T-cell (primary cell): Measurements from ENCODE around the gene RNASE7. TPM values are rescaled to one million over a fixed set of nuclear protein-coding genes. Genes with fewer than 3 reads are reported as not detected.

ENCODE experiments used
- ATAC-seq, 4 experiments: fragments of 200-7000 bp in 3 of 4; fragments of 150-1000 bp in 1 of 4; cut with Tn5 transposase; replicated peaks in 1 of 4; 1 replicate in 3 of 4; 2 replicates in 1 of 4; pipeline ENCODE4 v1.10.0; 2021; ENCODE audit warnings: moderate library complexity in 3 of 4, mild to moderate bottlenecking in 2 of 4, moderate number of reproducible peaks in 1 of 4
- CTCF ChIA-PET, 2 donors: fragments of 300-600 bp; sonication (Branson Sonifier 250); formaldehyde crosslinking; loops; one replicate each; lab custom pipeline; 2022; ENCODE audit warnings: antibody characterized with exemption in 2 of 2; lab: Charles Lee
- POLR2A ChIA-PET, 2 donors: fragments of 300-600 bp; sonication (Branson Sonifier 250); formaldehyde crosslinking; loops; one replicate each; lab custom pipeline; 2022; ENCODE audit warnings: antibody characterized with exemption in 2 of 2; lab: Charles Lee
- DNase-seq, 35 experiments: peaks; one replicate each; pipeline versions ENCODE4 v3.0.0 to v3.0.0-alpha.2; 2013 to 2023
- H3K27ac ChIP-seq: one replicate; pipeline ENCODE4 v1.5.1; 2013; ENCODE audit warnings: low read length
- H3K27me3 ChIP-seq, 2 experiments: replicated peaks in 1 of 2; 1 replicate in 1 of 2; 2 replicates in 1 of 2; pipeline versions ENCODE4 v1.6.1 to v1.7.0; 2013; ENCODE audit warnings: low read length in 1 of 2, mixed read lengths in 1 of 2; ENCODE audit not compliant: control insufficient read depth in 2 of 2, insufficient read depth in 2 of 2; ENCODE audit errors: extremely low read depth in 1 of 2
- H3K36me3 ChIP-seq, 2 donors: 1 replicate in 1 of 2; 2 replicates in 1 of 2; pipeline versions ENCODE4 v1.6.1 to v1.7.0; 2013; ENCODE audit warnings: low read length in 1 of 2; ENCODE audit not compliant: control insufficient read depth in 2 of 2, insufficient read depth in 1 of 2; ENCODE audit errors: extremely low read depth in 1 of 2
- H3K4me1 ChIP-seq, 2 experiments: 1 replicate in 1 of 2; 2 replicates in 1 of 2; pipeline versions ENCODE4 v1.6.1 to v1.7.0; 2013; ENCODE audit warnings: low read length in 2 of 2, mixed read lengths in 1 of 2; ENCODE audit not compliant: insufficient read depth in 2 of 2, control insufficient read depth in 1 of 2; ENCODE audit errors: extremely low read depth in 1 of 2
- H3K4me3 ChIP-seq, 2 donors: 1 replicate in 1 of 2; 2 replicates in 1 of 2; pipeline versions ENCODE4 v1.5.1 to v1.7.0; 2013; ENCODE audit warnings: mild to moderate bottlenecking in 2 of 2, low read length in 1 of 2, moderate library complexity in 1 of 2; ENCODE audit not compliant: control insufficient read depth in 1 of 2; ENCODE audit errors: extremely low read depth in 1 of 2
- H3K9me3 ChIP-seq: 2 replicates; pipeline ENCODE4 v1.7.0; 2013
- H3K27ac Mint-ChIP-seq, 2 donors: one replicate each; pipeline ENCODE4 v1.8.0; 2020 to 2021; ENCODE audit warnings: mild to moderate bottlenecking in 2 of 2, mixed read lengths in 2 of 2
- H3K27me3 Mint-ChIP-seq, 2 donors: one replicate each; pipeline ENCODE4 v1.8.0; 2021 to 2022; ENCODE audit warnings: mixed read lengths in 2 of 2
- H3K36me3 Mint-ChIP-seq: one replicate; pipeline ENCODE4 v1.8.0; 2021; ENCODE audit warnings: mixed read lengths
- H3K4me1 Mint-ChIP-seq, 3 donors: one replicate each; pipeline ENCODE4 v1.8.0; 2020 to 2022; ENCODE audit warnings: mixed read lengths in 3 of 3, mild to moderate bottlenecking in 1 of 3
- H3K4me3 Mint-ChIP-seq, 3 donors: one replicate each; pipeline ENCODE4 v1.8.0; 2020 to 2022; ENCODE audit warnings: mild to moderate bottlenecking in 3 of 3, mixed read lengths in 3 of 3, moderate library complexity in 3 of 3
- H3K9me3 Mint-ChIP-seq, 3 donors: one replicate each; pipeline ENCODE4 v1.8.0; 2020 to 2022; ENCODE audit warnings: mixed read lengths in 3 of 3
- WGBS: methylation state at CpG from one replicate; pipeline ENCODE4 v1.1.5; 2013; ENCODE audit warnings: missing lambda C conversion rate; ENCODE audit not compliant: insufficient coverage; 5-methylcytosine and 5-hydroxymethylcytosine counted together
- total RNA-seq, 35 experiments: library from RNA in 6 of 35; stranded (reverse) in 6 of 35; fragments of 120-200 nt in 1 of 35; gene quantifications; one replicate each; pipeline versions ENCODE4 v1.2.1 to v1.2.4 and lab custom pipeline; 2013 to 2026

The RNASE7 gene
- total RNA-seq, 5 donors from 2014 or later (not counting 1 experiment from before 2014, with no cell fraction given), result not detected

- ChIA-PET POLR2A (no interaction called here), CTCF (interaction anchor here (0.9 to 1.6 kb wide), 4 partner anchors 29 to 49 kb away, joined by 3 to 9 read pairs (median 4); no protein-coding TSS in a partner anchor)
- WGBS, result 76% methylated on average over 2 of the region's 3 CpGs
- Histone ChIP-seq H3K27me3 (peaks cover 4 to 31% of the 10 kb centered on the region in 2 experiments), H3K27ac (no peak overlapping the region), H3K36me3 (no peaks in the 10 kb centered on the region), H3K4me1 (peaks cover 0 to 3% of the 10 kb centered on the region in 2 experiments), H3K4me3 (no peak overlapping the region), H3K9me3 (no peaks in the 10 kb centered on the region)
- Mint-ChIP-seq H3K27me3 (peaks cover 55 to 56% of the 10 kb centered on the region in 2 donors), H3K36me3 (no peaks in the 10 kb centered on the region), H3K9me3 (no peaks in the 10 kb centered on the region), H3K4me1 (peaks cover 2 to 4% (median 4%) of the 10 kb centered on the region in 3 donors), H3K27ac (no peak overlapping the region), H3K4me3 (no peak overlapping the region)
- ATAC-seq (no peak), DNase-seq (no peak)
Observed at GRCh38 chr14:21063479-21063878, 21.3 kb downstream of the RNASE7 start.

GRCh38 chr14:21066882-21067502 lies 24.8 kb downstream of the RNASE7 start:
- Histone ChIP-seq H3K4me3 (no peak overlapping the region), H3K27ac (no peak overlapping the region), H3K4me1 (peaks cover 7 to 35% of the 10 kb centered on the region in 2 experiments), H3K27me3 (peaks cover 7 to 58% of the 10 kb centered on the region in 2 experiments), H3K36me3 (no peaks in the 10 kb centered on the region), H3K9me3 (no peaks in the 10 kb centered on the region)
- ATAC-seq, result peak in 1 of 4 experiments; percentile 41
- CTCF ChIA-PET, result interaction anchor here (0.6 to 4.4 kb wide), 12 partner anchors 22 to 175 kb away, joined by 3 to 67 read pairs (median 7); no protein-coding TSS in a partner anchor
- no peaks in the 10 kb centered on the region for H3K9me3 Mint-ChIP-seq
- H3K27ac Mint-ChIP-seq, result no peak overlapping the region
- peaks cover 29 to 35% (median 35%) of the 10 kb centered on the region in 3 donors for H3K4me1 Mint-ChIP-seq
- POLR2A ChIA-PET, result interaction anchor here in 1 of 2 donors (0.7 kb wide), 2 partner anchors 9 to 28 kb away, joined by 3 read pairs; partner anchors contain the start of gene RNASE8
- no peaks in the 10 kb centered on the region for H3K36me3 Mint-ChIP-seq
- DNase-seq, result peak in 2 of 35 experiments; percentile 5 to 60
- peaks cover 60 to 74% of the 10 kb centered on the region in 2 donors for H3K27me3 Mint-ChIP-seq
- H3K4me3 Mint-ChIP-seq, result no peak overlapping the region
- WGBS, result 83% methylated on average over 2 of the region's 7 CpGs

GRCh38 chr14:21068521-21069387 lies 26.6 kb downstream of the RNASE7 start:
- ChIA-PET CTCF (interaction anchor here (0.6 to 4.4 kb wide), 19 partner anchors 10 to 56 kb away, joined by 3 to 67 read pairs (median 8); partner anchors contain the start of genes TMEM253 (in 1 of the 2) and ZNF219 (in 1 of the 2)), POLR2A (interaction anchor here (0.7 to 1.0 kb wide), 3 partner anchors 19 to 35 kb away, joined by 3 to 4 read pairs (median 3); no protein-coding TSS in a partner anchor)
- no peaks in the 10 kb centered on the region for H3K9me3 ChIP-seq
- WGBS, result 5% methylated on average over 28 of the region's 45 CpGs
- no peak overlapping the region for H3K27ac ChIP-seq
- Mint-ChIP-seq H3K27me3 (peaks cover 62 to 76% of the 10 kb centered on the region in 2 donors), H3K27ac (peak overlapping the region in 1 of 2 donors; percentile 36), H3K4me1 (peaks cover 29 to 41% (median 38%) of the 10 kb centered on the region in 3 donors), H3K36me3 (no peaks in the 10 kb centered on the region), H3K4me3 (peak overlapping the region; percentile 71 to 84 (median 73)), H3K9me3 (no peaks in the 10 kb centered on the region)
- no peaks in the 10 kb centered on the region for H3K36me3 ChIP-seq
- peak in 22 of 35 experiments; percentile 27 to 80 (median 46) for DNase-seq
- H3K4me1 ChIP-seq, result peaks cover 7 to 35% of the 10 kb centered on the region in 2 experiments
- peak; percentile 49 to 63 (median 57) for ATAC-seq
- H3K4me3 ChIP-seq, result peak overlapping the region; percentile 41 to 50
- H3K27me3 ChIP-seq, result peaks cover 7 to 62% of the 10 kb centered on the region in 2 experiments

GRCh38 chr14:21069388-21070082 lies 27.4 kb downstream of the RNASE7 start:
- Histone ChIP-seq H3K4me3 (peak overlapping the region; percentile 41 to 57), H3K36me3 (no peaks in the 10 kb centered on the region), H3K9me3 (no peaks in the 10 kb centered on the region), H3K27me3 (peaks cover 7 to 68% of the 10 kb centered on the region in 2 experiments), H3K4me1 (peaks cover 7 to 35% of the 10 kb centered on the region in 2 experiments), H3K27ac (no peak overlapping the region)
- no peaks in the 10 kb centered on the region for H3K9me3 Mint-ChIP-seq
- H3K27ac Mint-ChIP-seq, result peak overlapping the region in 1 of 2 donors; percentile 34
- H3K4me3 Mint-ChIP-seq, result peak overlapping the region; percentile 71 to 84 (median 73)
- H3K27me3 Mint-ChIP-seq, result peaks cover 63 to 78% of the 10 kb centered on the region in 2 donors
- DNase-seq (peak in 4 of 35 experiments; percentile 5 to 59 (median 14)), ATAC-seq (peak in 1 of 4 experiments; percentile 28)
- H3K4me1 Mint-ChIP-seq, result peaks cover 29 to 41% (median 38%) of the 10 kb centered on the region in 3 donors
- no peaks in the 10 kb centered on the region for H3K36me3 Mint-ChIP-seq
- ChIA-PET CTCF (interaction anchor here (1.0 to 4.4 kb wide), 11 partner anchors 18 to 55 kb away, joined by 3 to 67 read pairs (median 23); no protein-coding TSS in a partner anchor), POLR2A (interaction anchor here (0.7 to 1.0 kb wide), 2 partner anchors 18 to 34 kb away, joined by 3 read pairs; no protein-coding TSS in a partner anchor)
- 3% methylated on average over 29 of the region's 40 CpGs for WGBS

GRCh38 chr14:21070083-21070609 lies 28.0 kb downstream of the RNASE7 start, which contains the start of gene ARHGEF40:
Gene ARHGEF40, plus strand, starts transcription at chr14:21070304. Its CDS starts 93 bp downstream, at chr14:21070397.
- H3K27ac Mint-ChIP-seq, result peak within 1 kb of the TSS; percentile 31 to 34
- H3K36me3 Mint-ChIP-seq, result no peaks in the 10 kb centered on the region
- no peaks in the 10 kb centered on the region for H3K9me3 Mint-ChIP-seq
- Histone ChIP-seq H3K27ac (no peak within 1 kb of the TSS), H3K4me1 (peaks cover 7 to 35% of the 10 kb centered on the region in 2 experiments), H3K36me3 (no peaks in the 10 kb centered on the region), H3K4me3 (peak within 1 kb of the TSS; percentile 46 to 63), H3K27me3 (peaks cover 7 to 69% of the 10 kb centered on the region in 2 experiments), H3K9me3 (no peaks in the 10 kb centered on the region)
- peak within 1 kb of the TSS; percentile 74 to 84 (median 76) for H3K4me3 Mint-ChIP-seq
- DNase-seq, result peak in 6 of 35 experiments; percentile 9 to 48 (median 24)
- under 1% methylated on average over 62 of the region's 63 CpGs for WGBS
- POLR2A ChIA-PET, result no interaction called here
- peak in 3 of 4 experiments; percentile 8 to 16 (median 10) for ATAC-seq
- peaks cover 29 to 41% (median 38%) of the 10 kb centered on the region in 3 donors for H3K4me1 Mint-ChIP-seq
- H3K27me3 Mint-ChIP-seq, result peaks cover 61 to 74% of the 10 kb centered on the region in 2 donors
- CTCF ChIA-PET, result interaction anchor here (0.9 to 3.4 kb wide), 8 partner anchors 17 to 55 kb away, joined by 3 to 23 read pairs (median 4); no protein-coding TSS in a partner anchor
